ENCODE results near the gene PET100. TPM values are rescaled to one million over a fixed set of nuclear protein-coding genes. Genes with fewer than 3 reads are reported as not detected.

Gene PET100
- total RNA-seq, 1 donor from 2014 or later = 139 TPM

DNA sequence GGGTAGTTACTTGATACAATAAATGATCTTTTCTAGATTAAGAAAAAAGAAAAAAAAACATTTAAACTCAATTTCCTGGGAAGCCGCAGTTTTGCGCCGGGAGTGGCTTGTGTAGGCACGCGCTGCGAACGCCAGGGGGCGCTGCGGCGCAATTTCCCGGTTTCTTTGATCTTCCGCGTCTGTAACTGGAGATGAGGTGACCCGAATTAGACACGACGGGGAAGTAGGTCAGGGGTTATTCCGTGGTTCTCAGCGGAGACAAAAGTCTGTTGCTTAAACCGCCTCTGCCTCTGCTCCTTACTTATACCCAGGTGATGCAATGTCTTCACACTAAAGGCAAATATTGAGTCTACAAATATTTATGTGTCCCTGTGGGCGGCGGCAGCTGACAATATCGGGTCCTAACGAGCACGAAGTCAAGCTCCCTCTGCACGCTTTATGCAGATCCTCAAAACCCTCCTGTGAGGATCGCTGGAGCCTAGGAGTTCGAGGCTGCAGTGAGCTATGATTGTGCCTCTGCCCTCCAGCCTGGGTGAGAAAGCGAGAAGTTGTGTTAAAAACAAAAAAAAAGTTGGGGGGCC lies 22.6 kb downstream of the PET100 start:
- Mint-ChIP-seq H3K4me1 (peaks cover 11% of the 10 kb centered on the region), H3K27me3 (ENCODE audit: low read depth) (peaks cover 19% of the 10 kb centered on the region), H3K4me3 (peak overlapping the region; percentile 60), H3K27ac (peak overlapping the region; percentile 53), H3K36me3 (no peaks in the 10 kb centered on the region), H3K9me3 (no peaks in the 10 kb centered on the region)
- TF ChIP-seq, protein P1, sequence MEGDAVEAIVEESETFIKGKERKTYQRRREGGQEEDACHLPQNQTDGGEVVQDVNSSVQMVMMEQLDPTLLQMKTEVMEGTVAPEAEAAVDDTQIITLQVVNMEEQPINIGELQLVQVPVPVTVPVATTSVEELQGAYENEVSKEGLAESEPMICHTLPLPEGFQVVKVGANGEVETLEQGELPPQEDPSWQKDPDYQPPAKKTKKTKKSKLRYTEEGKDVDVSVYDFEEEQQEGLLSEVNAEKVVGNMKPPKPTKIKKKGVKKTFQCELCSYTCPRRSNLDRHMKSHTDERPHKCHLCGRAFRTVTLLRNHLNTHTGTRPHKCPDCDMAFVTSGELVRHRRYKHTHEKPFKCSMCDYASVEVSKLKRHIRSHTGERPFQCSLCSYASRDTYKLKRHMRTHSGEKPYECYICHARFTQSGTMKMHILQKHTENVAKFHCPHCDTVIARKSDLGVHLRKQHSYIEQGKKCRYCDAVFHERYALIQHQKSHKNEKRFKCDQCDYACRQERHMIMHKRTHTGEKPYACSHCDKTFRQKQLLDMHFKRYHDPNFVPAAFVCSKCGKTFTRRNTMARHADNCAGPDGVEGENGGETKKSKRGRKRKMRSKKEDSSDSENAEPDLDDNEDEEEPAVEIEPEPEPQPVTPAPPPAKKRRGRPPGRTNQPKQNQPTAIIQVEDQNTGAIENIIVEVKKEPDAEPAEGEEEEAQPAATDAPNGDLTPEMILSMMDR (IDR thresholded peaks at IDR 0.05; ENCODE audit: unreplicated experiment) = peak; percentile 100
- DNase-seq (ENCODE audit: low spot score in 2 of 2, unreplicated experiment in 2 of 2) = peak; percentile 74 to 96

DNA sequence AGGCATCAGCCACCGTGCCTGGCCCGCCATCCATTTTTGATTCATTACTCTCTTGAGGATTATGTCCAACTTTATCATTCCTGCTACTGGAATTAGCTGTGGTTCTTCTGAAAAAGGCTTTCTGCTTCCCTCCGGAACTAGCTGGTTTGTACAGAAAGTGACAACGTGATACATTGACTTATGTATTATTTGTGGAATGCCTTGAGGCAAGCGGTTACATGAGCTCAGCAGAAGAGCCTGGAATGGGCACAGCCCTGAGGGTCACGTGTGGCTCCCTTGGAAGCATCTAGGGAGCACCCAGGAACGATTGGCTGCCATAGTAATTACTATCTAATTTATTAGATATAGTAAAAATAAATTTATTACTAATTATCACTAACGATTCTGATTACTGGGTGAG lies 24.8 kb downstream of the PET100 start:
- no peak for DNase-seq (ENCODE audit: low spot score in 2 of 2, unreplicated experiment in 2 of 2)
- H3K9me3 Mint-ChIP-seq = no peaks in the 10 kb centered on the region
- peaks cover 11% of the 10 kb centered on the region for H3K4me1 Mint-ChIP-seq
- TF ChIP-seq, protein P1 (IDR thresholded peaks at IDR 0.05; ENCODE audit: unreplicated experiment) = no peak
- H3K27me3 Mint-ChIP-seq (ENCODE audit: low read depth) = peaks cover 30% of the 10 kb centered on the region
- no peaks in the 10 kb centered on the region for H3K36me3 Mint-ChIP-seq
- peak overlapping the region; percentile 71 for H3K27ac Mint-ChIP-seq
- H3K4me3 Mint-ChIP-seq = no peak overlapping the region

DNA sequence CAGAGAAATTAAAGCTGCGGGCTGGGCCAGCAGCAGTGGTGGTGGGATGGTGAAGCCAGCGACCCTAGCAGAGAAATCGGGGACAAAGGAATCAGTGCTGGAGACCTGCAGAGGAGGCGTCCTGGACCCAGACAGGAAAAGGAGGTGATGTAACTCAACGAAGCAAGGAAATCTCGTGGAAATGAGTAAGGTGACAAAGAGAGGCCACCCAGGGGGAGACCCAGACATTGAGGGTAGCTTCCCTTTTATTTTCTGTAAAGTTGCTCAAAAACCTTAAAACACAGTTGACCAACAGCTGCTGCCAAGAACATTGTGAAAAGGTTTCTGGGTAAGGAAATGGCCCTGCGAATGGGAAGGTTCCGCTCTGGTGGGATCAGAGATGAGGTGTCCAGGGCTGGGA lies 26.0 kb downstream of the PET100 start:
- peaks cover 11% of the 10 kb centered on the region for H3K4me1 Mint-ChIP-seq
- no peaks in the 10 kb centered on the region for H3K36me3 Mint-ChIP-seq
- TF ChIP-seq, protein P1 (IDR thresholded peaks at IDR 0.05; ENCODE audit: unreplicated experiment) = no peak
- H3K9me3 Mint-ChIP-seq = no peaks in the 10 kb centered on the region
- peaks cover 33% of the 10 kb centered on the region for H3K27me3 Mint-ChIP-seq (ENCODE audit: low read depth)
- no peak overlapping the region for H3K27ac Mint-ChIP-seq
- DNase-seq (ENCODE audit: low spot score in 2 of 2, unreplicated experiment in 2 of 2) = no peak
- H3K4me3 Mint-ChIP-seq = no peak overlapping the region

DNA sequence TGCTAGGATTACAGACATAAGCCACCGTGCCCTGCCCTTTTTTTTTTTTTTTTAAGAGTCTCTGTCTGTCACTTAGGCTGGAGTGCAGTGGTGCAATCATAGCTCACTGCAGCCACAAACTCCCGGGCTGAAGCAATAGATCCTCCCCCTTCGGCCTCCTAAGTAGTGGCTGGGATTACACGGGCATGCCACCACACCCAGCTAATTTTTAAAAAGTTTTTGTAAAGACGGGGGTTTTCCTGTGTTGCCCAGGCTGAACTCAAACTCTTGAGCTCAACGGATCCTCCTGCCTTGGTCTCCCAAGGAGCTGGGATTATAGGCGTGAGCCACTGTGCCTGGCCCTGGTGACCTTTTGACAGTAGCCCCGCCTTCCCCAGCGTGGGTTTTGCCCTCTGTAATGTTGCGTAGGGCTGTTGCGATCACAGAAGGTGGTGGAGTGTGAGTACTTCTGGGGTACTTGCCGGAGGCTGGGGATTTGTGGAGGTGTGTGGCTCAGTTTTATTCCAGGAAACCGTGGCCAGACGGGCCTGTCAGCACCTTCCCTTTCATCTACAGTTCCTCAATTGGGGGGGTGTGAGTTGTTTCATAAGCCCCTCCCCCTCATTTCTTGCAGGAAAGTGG lies 27.6 kb downstream of the PET100 start:
- Mint-ChIP-seq H3K4me3 (no peak overlapping the region), H3K36me3 (no peaks in the 10 kb centered on the region), H3K9me3 (no peaks in the 10 kb centered on the region), H3K27ac (no peak overlapping the region), H3K4me1 (peaks cover 9% of the 10 kb centered on the region), H3K27me3 (ENCODE audit: low read depth) (peaks cover 32% of the 10 kb centered on the region)
- TF ChIP-seq, protein P1 (IDR thresholded peaks at IDR 0.05; ENCODE audit: unreplicated experiment) = no peak
- DNase-seq (ENCODE audit: low spot score in 2 of 2, unreplicated experiment in 2 of 2) = no peak

DNA sequence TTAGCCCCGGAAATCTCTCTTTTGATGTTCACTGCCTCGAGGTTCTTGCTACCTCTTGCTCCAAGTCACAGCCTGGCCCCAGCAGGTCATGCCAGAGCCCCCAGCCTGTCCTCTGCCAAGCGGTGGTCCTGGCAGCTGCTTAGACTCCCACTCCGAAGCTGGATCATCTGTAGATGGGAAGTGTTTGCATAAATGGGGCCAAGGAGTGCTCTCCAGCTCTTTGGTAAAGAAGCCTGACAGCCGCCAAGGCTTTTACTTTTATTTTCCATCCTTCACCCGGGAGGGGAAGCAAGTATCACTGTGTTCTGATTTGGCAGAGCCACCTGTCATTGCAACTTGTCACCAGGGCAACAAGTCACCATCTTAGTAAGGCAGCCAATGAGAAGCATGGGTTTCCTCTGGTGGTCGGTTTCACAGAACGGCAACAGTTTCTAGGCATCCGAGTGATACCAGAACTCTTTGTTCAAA lies 28.7 kb downstream of the PET100 start:
- H3K4me3 Mint-ChIP-seq = no peak overlapping the region
- no peaks in the 10 kb centered on the region for H3K36me3 Mint-ChIP-seq
- TF ChIP-seq, protein P1 (IDR thresholded peaks at IDR 0.05; ENCODE audit: unreplicated experiment) = no peak
- peaks cover 7% of the 10 kb centered on the region for H3K4me1 Mint-ChIP-seq
- no peak for DNase-seq (ENCODE audit: low spot score in 2 of 2, unreplicated experiment in 2 of 2)
- H3K9me3 Mint-ChIP-seq = no peaks in the 10 kb centered on the region
- H3K27me3 Mint-ChIP-seq (ENCODE audit: low read depth) = peaks cover 34% of the 10 kb centered on the region
- no peak overlapping the region for H3K27ac Mint-ChIP-seq
